T-helper 17 cell (primary cell): ENCODE measurements around the gene MID1IP1. TPM values are rescaled to one million over a fixed set of nuclear protein-coding genes. Genes with fewer than 3 reads are reported as not detected.

Experiments used
- total RNA-seq, 4 donors: library from RNA in 2 of 4; stranded (reverse) in 2 of 4; gene quantifications; one replicate each; pipeline ENCODE4 v1.2.3 and lab custom pipeline; 2022 to 2026

The MID1IP1 gene
- total RNA-seq, 2 donors from 2014 or later: 33.0 to 43.5 TPM

Other genes with a start within 250 kb of the MID1IP1 start
- gene TSPAN7, start 239.9 kb upstream of the MID1IP1 start, total RNA-seq: under 1 TPM; 0.18 to 0.35 TPM